Stimulated activated naive B cell treated with anti-CD40 and anti-IgM and Interleukin-4, amounts not matched to agents 10 μg/mL and 1 μg/mL and 100 μg/mL, for 72 hours (primary cell): ENCODE data around the gene ATAD3C.
A peak's percentile ranks its signal among the peaks of the same experiment; 100 is the strongest.
"Not testable (repeated sequence)": the region's sequence is repeated elsewhere in the genome, so short reads cannot be mapped to it uniquely, and the experiment has no call there.

Experiments
- ATAC-seq, 2 donors: fragments of 150-1000 bp; cut with Tn5 transposase; replicated peaks; 2 replicates each; pipeline ENCODE4 v1.10.0; 2021; ENCODE audit warnings: moderate library complexity in 1 of 2
- DNase-seq: peaks from one replicate; pipeline ENCODE4 v3.0.0; 2021
- H3K27ac Mint-ChIP-seq: one replicate; pipeline ENCODE4 v1.8.0; 2022; ENCODE audit warnings: mild to moderate bottlenecking, mixed read lengths
- H3K27me3 Mint-ChIP-seq, 2 donors: one replicate each; pipeline ENCODE4 v1.8.0; 2022; ENCODE audit warnings: mixed read lengths in 2 of 2
- H3K36me3 Mint-ChIP-seq, 2 donors: one replicate each; pipeline ENCODE4 v1.8.0; 2022; ENCODE audit warnings: mixed read lengths in 2 of 2, mild to moderate bottlenecking in 1 of 2
- H3K4me1 Mint-ChIP-seq, 2 donors: one replicate each; pipeline ENCODE4 v1.8.0; 2022; ENCODE audit warnings: mixed read lengths in 2 of 2, mild to moderate bottlenecking in 1 of 2
- H3K4me3 Mint-ChIP-seq, 2 donors: one replicate each; pipeline ENCODE4 v1.8.0; 2022; ENCODE audit warnings: mild to moderate bottlenecking in 2 of 2, mixed read lengths in 2 of 2, moderate library complexity in 1 of 2
- H3K9me3 Mint-ChIP-seq, 2 donors: one replicate each; pipeline ENCODE4 v1.8.0; 2022; ENCODE audit warnings: mixed read lengths in 2 of 2, mild to moderate bottlenecking in 1 of 2

The ATAD3C gene

GRCh38 chr1:1459156-1459555 is 9.7 kb downstream of the ATAD3C start:
- not testable (repeated sequence) for H3K4me3 Mint-ChIP-seq, H3K4me1 Mint-ChIP-seq, H3K27ac Mint-ChIP-seq, H3K36me3 Mint-ChIP-seq, H3K9me3 Mint-ChIP-seq, ATAC-seq, DNase-seq
- peaks cover 5 to 16% of the 10 kb centered on the region in 2 donors for H3K27me3 Mint-ChIP-seq

- DNase-seq, H3K4me3 Mint-ChIP-seq, H3K27ac Mint-ChIP-seq: not testable (repeated sequence)
Measured at GRCh38 chr1:1459711-1460110, 10.2 kb downstream of the ATAD3C start.

GRCh38 chr1:1460540-1461130 is 11.1 kb downstream of the ATAD3C start:
- Mint-ChIP-seq H3K27me3 (peaks cover 5 to 16% of the 10 kb centered on the region in 2 donors), H3K27ac (no peak overlapping the region), H3K36me3 (no peaks in the 10 kb centered on the region), H3K9me3 (no peaks in the 10 kb centered on the region), H3K4me3 (no peak overlapping the region), H3K4me1 (no peaks in the 10 kb centered on the region)
- ATAC-seq (no peak), DNase-seq (no peak)

More at GRCh38 chr1:1459711-1460110, 10.2 kb downstream of the ATAD3C start:
- not testable (repeated sequence) for ATAC-seq, H3K4me1 Mint-ChIP-seq, H3K36me3 Mint-ChIP-seq, H3K9me3 Mint-ChIP-seq
- H3K27me3 Mint-ChIP-seq, result peaks cover 5 to 16% of the 10 kb centered on the region in 2 donors

- no peaks in the 10 kb centered on the region for H3K4me1 Mint-ChIP-seq
- H3K4me3 Mint-ChIP-seq, result peak overlapping the region in 1 of 2 donors; percentile 29
- H3K27ac Mint-ChIP-seq, result peak overlapping the region; percentile 62
- no peak for ATAC-seq
- DNase-seq, result no peak
- H3K27me3 Mint-ChIP-seq, result peaks cover 5 to 16% of the 10 kb centered on the region in 2 donors
- H3K9me3 Mint-ChIP-seq, result no peaks in the 10 kb centered on the region
- no peaks in the 10 kb centered on the region for H3K36me3 Mint-ChIP-seq
Measured at GRCh38 chr1:1461721-1462317, 12.3 kb downstream of the ATAD3C start.

- DNase-seq (peak; percentile 21), ATAC-seq (peak; percentile 27 to 71)
- Mint-ChIP-seq H3K4me1 (no peaks in the 10 kb centered on the region), H3K36me3 (no peaks in the 10 kb centered on the region), H3K27ac (peak overlapping the region; percentile 62), H3K27me3 (peaks cover 5 to 11% of the 10 kb centered on the region in 2 donors), H3K9me3 (no peaks in the 10 kb centered on the region), H3K4me3 (peak overlapping the region; percentile 29 to 43)
Measured at GRCh38 chr1:1462318-1462966, 13.0 kb downstream of the ATAD3C start.

GRCh38 chr1:1463312-1463711 is 13.8 kb downstream of the ATAD3C start:
- no peak for DNase-seq
- Mint-ChIP-seq H3K27ac (no peak overlapping the region), H3K9me3 (no peaks in the 10 kb centered on the region), H3K4me3 (no peak overlapping the region), H3K36me3 (no peaks in the 10 kb centered on the region), H3K27me3 (peaks cover 5 to 11% of the 10 kb centered on the region in 2 donors), H3K4me1 (no peaks in the 10 kb centered on the region)
- ATAC-seq, result no peak

GRCh38 chr1:1468196-1468985 is 18.9 kb downstream of the ATAD3C start:
- not testable (repeated sequence) for H3K4me3 Mint-ChIP-seq, H3K27ac Mint-ChIP-seq, H3K9me3 Mint-ChIP-seq, H3K36me3 Mint-ChIP-seq, H3K27me3 Mint-ChIP-seq, ATAC-seq, DNase-seq
- H3K4me1 Mint-ChIP-seq, result peaks cover 7 to 14% of the 10 kb centered on the region in 2 donors

GRCh38 chr1:1470626-1471388 is 21.3 kb downstream of the ATAD3C start:
- H3K36me3 Mint-ChIP-seq, result peaks cover 4% of the 10 kb centered on the region in 2 donors
- H3K9me3 Mint-ChIP-seq, result no peaks in the 10 kb centered on the region
- H3K4me1 Mint-ChIP-seq, result peaks cover 12 to 30% of the 10 kb centered on the region in 2 donors
- H3K27me3 Mint-ChIP-seq, result no peaks in the 10 kb centered on the region
- DNase-seq (no peak), ATAC-seq (peak; percentile 11 to 13)
- H3K4me3 Mint-ChIP-seq, result peak overlapping the region; percentile 90 to 96
- peak overlapping the region; percentile 91 for H3K27ac Mint-ChIP-seq

GRCh38 chr1:1471389-1472052 is 22.0 kb downstream of the ATAD3C start, which contains the start of gene ATAD3B:
Gene ATAD3B (plus strand): TSS chr1:1471765. CDS start chr1:1471885, 120 bp downstream.
- Mint-ChIP-seq H3K9me3 (no peaks in the 10 kb centered on the region), H3K36me3 (peaks cover 4% of the 10 kb centered on the region in 2 donors), H3K27me3 (no peaks in the 10 kb centered on the region), H3K4me1 (peaks cover 12 to 30% of the 10 kb centered on the region in 2 donors), H3K4me3 (peak within 1 kb of the TSS; percentile 90 to 96), H3K27ac (peak within 1 kb of the TSS; percentile 91)
- DNase-seq (peak; percentile 90), ATAC-seq (peak; percentile 96 to 97)

GRCh38 chr1:1472053-1472876 is 22.8 kb downstream of the ATAD3C start:
- peaks cover 14 to 30% of the 10 kb centered on the region in 2 donors for H3K4me1 Mint-ChIP-seq
- peak; percentile 11 for DNase-seq
- H3K9me3 Mint-ChIP-seq, result not testable (repeated sequence)

GRCh38 chr1:1476011-1476410 is 26.5 kb downstream of the ATAD3C start:
- not testable (repeated sequence) for H3K4me3 Mint-ChIP-seq, H3K9me3 Mint-ChIP-seq, H3K27me3 Mint-ChIP-seq, H3K27ac Mint-ChIP-seq, ATAC-seq, DNase-seq
- H3K4me1 Mint-ChIP-seq, result peaks cover 15 to 20% of the 10 kb centered on the region in 2 donors
- H3K36me3 Mint-ChIP-seq, result peaks cover 23 to 27% of the 10 kb centered on the region in 2 donors

More at GRCh38 chr1:1472053-1472876, 22.8 kb downstream of the ATAD3C start:
- ATAC-seq, result peak; percentile 48 to 52
- Mint-ChIP-seq H3K4me3 (peak overlapping the region; percentile 78 to 79), H3K27ac (peak overlapping the region; percentile 81)
- not testable (repeated sequence) for H3K36me3 Mint-ChIP-seq, H3K27me3 Mint-ChIP-seq

GRCh38 chr1:1477206-1477605 is 27.7 kb downstream of the ATAD3C start:
- peaks cover 15 to 17% of the 10 kb centered on the region in 2 donors for H3K4me1 Mint-ChIP-seq
- ATAC-seq (no peak), DNase-seq (no peak)
- no peaks in the 10 kb centered on the region for H3K27me3 Mint-ChIP-seq
- H3K9me3 Mint-ChIP-seq, result no peaks in the 10 kb centered on the region
- no peak overlapping the region for H3K27ac Mint-ChIP-seq
- no peak overlapping the region for H3K4me3 Mint-ChIP-seq
- H3K36me3 Mint-ChIP-seq, result peaks cover 28 to 30% of the 10 kb centered on the region in 2 donors
